Liver (tissue), 9 donors: ENCODE data around the gene BAIAP2. TPM values are rescaled to one million over a fixed set of nuclear protein-coding genes. Genes with fewer than 3 reads are reported as not detected.

Experiments used
- DNase-seq: peaks from one replicate; pipeline ENCODE4 v3.0.0-alpha.2; 2017; ENCODE audit warnings: low spot score
- H3K27ac ChIP-seq, 2 donors: one replicate each; pipeline ENCODE4 v1.7.0; 2013; ENCODE audit warnings: inconsistent platforms in 2 of 2, low read length in 2 of 2, control low read depth in 1 of 2, low read depth in 1 of 2, mild to moderate bottlenecking in 1 of 2
- H3K27me3 ChIP-seq, 4 donors: one replicate each; pipeline versions ENCODE4 v1.6.1 to v1.7.0; 2013; ENCODE audit warnings: low read length in 3 of 4, inconsistent platforms in 1 of 4, mild to moderate bottlenecking in 1 of 4, moderate library complexity in 1 of 4; ENCODE audit not compliant: control insufficient read depth in 4 of 4, insufficient read depth in 4 of 4
- H3K36me3 ChIP-seq, 4 donors: one replicate each; pipeline versions ENCODE4 v1.6.1 to v1.7.0; 2013; ENCODE audit warnings: low read length in 3 of 4, mild to moderate bottlenecking in 3 of 4, low read depth in 1 of 4, moderate library complexity in 1 of 4; ENCODE audit not compliant: control insufficient read depth in 4 of 4, insufficient read depth in 3 of 4
- H3K4me1 ChIP-seq, 4 donors: one replicate each; pipeline versions ENCODE4 v1.6.1 to v1.7.0; 2013; ENCODE audit warnings: low read length in 3 of 4, mild to moderate bottlenecking in 3 of 4, moderate library complexity in 1 of 4; ENCODE audit not compliant: control insufficient read depth in 4 of 4, insufficient read depth in 4 of 4
- H3K4me3 ChIP-seq, 3 donors: one replicate each; pipeline versions ENCODE4 v1.6.1 to v1.7.0; 2013; ENCODE audit warnings: low read length in 3 of 3, control low read depth in 1 of 3, low read depth in 1 of 3, mild to moderate bottlenecking in 1 of 3
- H3K9ac ChIP-seq, 2 donors: one replicate each; pipeline ENCODE4 v1.7.0; 2013; ENCODE audit warnings: low read length in 2 of 2, mild to moderate bottlenecking in 2 of 2, moderate library complexity in 2 of 2, control low read depth in 1 of 2, low read depth in 1 of 2
- H3K9me3 ChIP-seq, 4 donors: one replicate each; pipeline versions ENCODE4 v1.6.1 to v1.7.0; 2013; ENCODE audit warnings: low read length in 3 of 4; ENCODE audit not compliant: control insufficient read depth in 4 of 4
- ATF3 ChIP-seq: IDR thresholded peaks from 2 replicates; pipeline ENCODE4 v1.6.1; 2016; ENCODE audit warnings: antibody characterized with exemption
- CTCF ChIP-seq: fragments of 150-350 bp; IDR thresholded peaks from 2 replicates; pipeline ENCODE4 v1.5.1; 2017; ENCODE audit warnings: improper control_type of control experiment, low read depth, low read length; ENCODE audit not compliant: missing input control
- EGR1 ChIP-seq, 2 donors: IDR thresholded peaks; 2 replicates each; pipeline ENCODE4 v1.6.1; 2016 to 2018; ENCODE audit warnings: antibody characterized with exemption in 2 of 2, low read depth in 2 of 2
- FOXA1 ChIP-seq: IDR thresholded peaks from 2 replicates; pipeline ENCODE4 v1.6.1; 2016; ENCODE audit warnings: antibody characterized with exemption
- FOXA2 ChIP-seq: IDR thresholded peaks from 2 replicates; pipeline ENCODE4 v1.6.1; 2016; ENCODE audit warnings: antibody characterized with exemption
- GABPA ChIP-seq, 2 donors: IDR thresholded peaks in 1 of 2; conservative IDR thresholded peaks in 1 of 2; 2 replicates each; pipeline ENCODE4 v1.6.1; 2016; ENCODE audit warnings: antibody characterized with exemption in 2 of 2, mild to moderate bottlenecking in 1 of 2, moderate library complexity in 1 of 2
- HNF4A ChIP-seq, 2 donors: conservative IDR thresholded peaks; 2 replicates each; pipeline ENCODE4 v1.6.1; 2016; ENCODE audit warnings: antibody characterized with exemption in 2 of 2, mild to moderate bottlenecking in 2 of 2
- HNF4G ChIP-seq: IDR thresholded peaks from 2 replicates; pipeline ENCODE4 v1.6.1; 2016; ENCODE audit warnings: antibody characterized with exemption
- JUND ChIP-seq, 2 donors: IDR thresholded peaks; 2 replicates each; pipeline ENCODE4 v1.6.1; 2016; ENCODE audit warnings: antibody characterized with exemption in 2 of 2
- MAX ChIP-seq: IDR thresholded peaks from 2 replicates; pipeline ENCODE4 v1.6.1; 2016; ENCODE audit warnings: antibody characterized with exemption
- RAD21 ChIP-seq, 2 donors: IDR thresholded peaks; 2 replicates each; pipeline ENCODE4 v1.6.1; 2016; ENCODE audit warnings: antibody characterized with exemption in 2 of 2, mild to moderate bottlenecking in 2 of 2
- SP1 ChIP-seq: IDR thresholded peaks from 2 replicates; pipeline ENCODE4 v1.6.1; 2018; ENCODE audit warnings: antibody characterized with exemption, mild to moderate bottlenecking
- TAF1 ChIP-seq: conservative IDR thresholded peaks from 2 replicates; pipeline ENCODE4 v1.6.1; 2016; ENCODE audit warnings: antibody characterized with exemption, mild to moderate bottlenecking
- YY1 ChIP-seq: IDR thresholded peaks from 2 replicates; pipeline ENCODE4 v1.6.1; 2016; ENCODE audit warnings: antibody characterized with exemption, mild to moderate bottlenecking
- ZBTB33 ChIP-seq: IDR thresholded peaks from 2 replicates; pipeline ENCODE4 v1.6.1; 2016; ENCODE audit warnings: antibody characterized with exemption
- WGBS: extraction: QIAGEN DNeasy Blood & Tissue Kit; methylation state at CpG from one replicate; pipeline ENCODE4 v1.1.7; 2013; 5-methylcytosine and 5-hydroxymethylcytosine counted together
- polyA plus RNA-seq, 2 donors: library from polyadenylated mRNA; stranded (reverse) in 1 of 2; unstranded in 1 of 2; fragments of 200-250 nt in 1 of 2; fragments of >200 nt in 1 of 2; fragmentation: Nextera tagmentation in 1 of 2; extraction: Ambion mirVana in 1 of 2; gene quantifications; one replicate each; pipeline versions ENCODE4 v1.2.1 to v1.2.3, GENCODE V29; 2013 to 2015
- total RNA-seq, 2 donors: library from RNA; depleted of rRNA; stranded (reverse); fragments of >200 nt; gene quantifications; one replicate each; pipeline ENCODE4 v1.2.3, GENCODE V29; 2014
- TF ChIP-seq, protein P1 (sequence below): IDR thresholded peaks from 2 replicates; pipeline ENCODE4 v1.6.1; 2016; ENCODE audit warnings: antibody characterized with exemption, mild to moderate bottlenecking
- donor health status: healthy.
- donor health status: healthy.
- donor health status: healthy.
- donor health status: healthy.
- donor health status: healthy.

BAIAP2 gene
- total and polyA plus RNA-seq, 4 donors, result 8.1 to 61.3 (median 44.9) TPM

- no peak overlapping the region for H3K4me3 ChIP-seq
- no peaks in the 10 kb centered on the region for H3K27me3 ChIP-seq
- H3K4me1 ChIP-seq, result peaks cover 0 to 7% (median 0%) of the 10 kb centered on the region in 4 donors
- DNase-seq, result no peak
- H3K9me3 ChIP-seq, result no peaks in the 10 kb centered on the region
- no peak overlapping the region for H3K27ac ChIP-seq
- H3K9ac ChIP-seq, result no peak overlapping the region
- TF ChIP-seq YY1 (no peak), MAX (no peak), CTCF (no peak), HNF4A (conservative IDR thresholded peaks at IDR 0.05) (no peak), RAD21 (IDR thresholded peaks at IDR 0.05) (no peak), EGR1 (IDR thresholded peaks at IDR 0.05; ENCODE audit: low read depth in 2 of 2) (no peak)
- WGBS, result 87% methylated on average over 28 of the region's 28 CpGs
- no peaks in the 10 kb centered on the region for H3K36me3 ChIP-seq
Observed at GRCh38 chr17:81135505-81136278, 100.7 kb downstream of the BAIAP2 start.

DNA sequence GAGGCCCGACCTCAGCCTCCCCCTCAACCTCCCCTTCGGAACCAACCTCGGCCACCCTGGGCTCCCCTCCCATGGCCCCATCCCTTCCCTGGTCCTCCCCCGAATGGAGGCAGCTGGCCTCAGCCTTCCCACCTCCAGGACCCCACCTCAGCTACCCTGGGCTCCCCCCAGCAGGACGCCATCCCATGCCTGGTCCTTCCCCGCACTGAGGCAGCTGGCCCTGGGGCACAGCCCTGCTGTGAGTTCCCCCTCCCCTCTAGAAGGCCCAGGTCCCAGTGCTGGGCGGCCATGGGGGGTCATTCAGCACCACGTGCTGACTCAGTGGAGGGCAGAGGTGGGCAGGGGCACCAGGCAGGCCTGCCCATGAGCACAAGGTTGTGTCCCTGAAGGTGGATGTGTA, 101.4 kb downstream of the BAIAP2 start:
- Histone ChIP-seq H3K4me1 (peaks cover 0 to 7% (median 0%) of the 10 kb centered on the region in 4 donors), H3K27me3 (no peaks in the 10 kb centered on the region), H3K36me3 (no peaks in the 10 kb centered on the region), H3K4me3 (no peak overlapping the region), H3K9ac (no peak overlapping the region), H3K9me3 (no peaks in the 10 kb centered on the region), H3K27ac (no peak overlapping the region)
- no peak for TF ChIP-seq TAF1
- no peak for TF ChIP-seq RAD21 (IDR thresholded peaks at IDR 0.05)
- TF ChIP-seq GABPA (IDR thresholded peaks at IDR 0.05 in 1 of 2, conservative IDR thresholded peaks at IDR 0.05 in 1 of 2), result no peak
- TF ChIP-seq SP1, result no peak
- no peak for TF ChIP-seq JUND (IDR thresholded peaks at IDR 0.05)
- no peak for TF ChIP-seq HNF4G
- TF ChIP-seq FOXA1, result no peak
- 89% methylated on average over 8 of the region's 8 CpGs for WGBS
- no peak for DNase-seq

DNA sequence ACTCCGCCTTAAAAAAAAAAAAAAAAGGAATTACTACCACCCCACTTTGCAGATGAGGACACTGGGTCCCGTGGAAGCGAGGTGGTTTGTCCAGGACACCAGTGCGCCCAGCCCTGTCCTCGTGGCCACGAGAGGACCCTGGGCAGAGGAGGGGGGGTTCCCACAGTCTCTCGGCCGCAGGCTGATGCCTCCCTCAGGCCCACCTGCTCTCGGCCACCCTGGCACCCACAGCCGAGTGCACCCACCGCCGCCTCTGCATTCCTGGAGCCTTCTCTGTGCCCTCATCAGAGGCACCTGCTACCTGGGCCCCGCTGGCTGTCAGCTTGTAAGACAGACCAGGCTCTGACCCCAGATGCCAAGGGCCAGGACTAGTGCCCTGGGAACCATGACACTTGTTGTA, 102.3 kb downstream of the BAIAP2 start:
- DNase-seq, result no peak
- no peak overlapping the region for H3K27ac ChIP-seq
- H3K9ac ChIP-seq, result no peak overlapping the region
- peaks cover 0 to 7% (median 0%) of the 10 kb centered on the region in 4 donors for H3K4me1 ChIP-seq
- H3K27me3 ChIP-seq, result no peaks in the 10 kb centered on the region
- H3K9me3 ChIP-seq, result no peaks in the 10 kb centered on the region
- 93% methylated on average over 13 of the region's 13 CpGs for WGBS
- H3K36me3 ChIP-seq, result no peaks in the 10 kb centered on the region
- no peak overlapping the region for H3K4me3 ChIP-seq
- TF ChIP-seq ZBTB33 (no peak), FOXA2 (no peak), JUND (IDR thresholded peaks at IDR 0.05) (no peak), RAD21 (IDR thresholded peaks at IDR 0.05) (no peak), YY1 (no peak), MAX (no peak), TAF1 (no peak), HNF4G (no peak), ATF3 (no peak), SP1 (no peak), CTCF (no peak)
- TF ChIP-seq, protein P1, sequence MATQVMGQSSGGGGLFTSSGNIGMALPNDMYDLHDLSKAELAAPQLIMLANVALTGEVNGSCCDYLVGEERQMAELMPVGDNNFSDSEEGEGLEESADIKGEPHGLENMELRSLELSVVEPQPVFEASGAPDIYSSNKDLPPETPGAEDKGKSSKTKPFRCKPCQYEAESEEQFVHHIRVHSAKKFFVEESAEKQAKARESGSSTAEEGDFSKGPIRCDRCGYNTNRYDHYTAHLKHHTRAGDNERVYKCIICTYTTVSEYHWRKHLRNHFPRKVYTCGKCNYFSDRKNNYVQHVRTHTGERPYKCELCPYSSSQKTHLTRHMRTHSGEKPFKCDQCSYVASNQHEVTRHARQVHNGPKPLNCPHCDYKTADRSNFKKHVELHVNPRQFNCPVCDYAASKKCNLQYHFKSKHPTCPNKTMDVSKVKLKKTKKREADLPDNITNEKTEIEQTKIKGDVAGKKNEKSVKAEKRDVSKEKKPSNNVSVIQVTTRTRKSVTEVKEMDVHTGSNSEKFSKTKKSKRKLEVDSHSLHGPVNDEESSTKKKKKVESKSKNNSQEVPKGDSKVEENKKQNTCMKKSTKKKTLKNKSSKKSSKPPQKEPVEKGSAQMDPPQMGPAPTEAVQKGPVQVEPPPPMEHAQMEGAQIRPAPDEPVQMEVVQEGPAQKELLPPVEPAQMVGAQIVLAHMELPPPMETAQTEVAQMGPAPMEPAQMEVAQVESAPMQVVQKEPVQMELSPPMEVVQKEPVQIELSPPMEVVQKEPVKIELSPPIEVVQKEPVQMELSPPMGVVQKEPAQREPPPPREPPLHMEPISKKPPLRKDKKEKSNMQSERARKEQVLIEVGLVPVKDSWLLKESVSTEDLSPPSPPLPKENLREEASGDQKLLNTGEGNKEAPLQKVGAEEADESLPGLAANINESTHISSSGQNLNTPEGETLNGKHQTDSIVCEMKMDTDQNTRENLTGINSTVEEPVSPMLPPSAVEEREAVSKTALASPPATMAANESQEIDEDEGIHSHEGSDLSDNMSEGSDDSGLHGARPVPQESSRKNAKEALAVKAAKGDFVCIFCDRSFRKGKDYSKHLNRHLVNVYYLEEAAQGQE, result no peak
